Activated T-helper 9 cell treated with anti-CD3 and anti-CD28 coated beads, Interleukin-2, amount 50 U/mL, for 16 hours (primary cell): ENCODE measurements around the gene SHQ1.
"Not testable (repeated sequence)": the region's sequence is repeated elsewhere in the genome, so short reads cannot be mapped to it uniquely, and the experiment has no call there.

Experiments
- DNase-seq: peaks from one replicate; pipeline ENCODE4 v3.0.0-alpha.2; 2020; ENCODE audit warnings: low read depth

SHQ1 gene

GRCh38 chr3:72719137-72719536, 129.1 kb downstream of the SHQ1 start:
- DNase-seq: no peak

- not testable (repeated sequence) for DNase-seq
Observed at GRCh38 chr3:72714135-72714534, 134.1 kb downstream of the SHQ1 start.

- not testable (repeated sequence) for DNase-seq
Observed at GRCh38 chr3:72710471-72710870, 137.8 kb downstream of the SHQ1 start.

- no peak for DNase-seq
Observed at GRCh38 chr3:72708441-72708840, 139.8 kb downstream of the SHQ1 start.

GRCh38 chr3:72702997-72703396, 145.2 kb downstream of the SHQ1 start:
- DNase-seq: no peak

- DNase-seq: no peak
Observed at GRCh38 chr3:72702390-72702789, 145.9 kb downstream of the SHQ1 start.

- DNase-seq: no peak
Observed at GRCh38 chr3:72700106-72700505, 148.1 kb downstream of the SHQ1 start.

- DNase-seq: no peak
Observed at GRCh38 chr3:72699631-72700030, 148.6 kb downstream of the SHQ1 start.
